Cortex of kidney (tissue), 1 donor: Measurements from ENCODE around the gene MRPL24.

ENCODE experiments used
- DNase-seq: peaks from one replicate; lab custom pipeline; 2025; lab: John Stamatoyannopoulos, UW

MRPL24 gene

DNA sequence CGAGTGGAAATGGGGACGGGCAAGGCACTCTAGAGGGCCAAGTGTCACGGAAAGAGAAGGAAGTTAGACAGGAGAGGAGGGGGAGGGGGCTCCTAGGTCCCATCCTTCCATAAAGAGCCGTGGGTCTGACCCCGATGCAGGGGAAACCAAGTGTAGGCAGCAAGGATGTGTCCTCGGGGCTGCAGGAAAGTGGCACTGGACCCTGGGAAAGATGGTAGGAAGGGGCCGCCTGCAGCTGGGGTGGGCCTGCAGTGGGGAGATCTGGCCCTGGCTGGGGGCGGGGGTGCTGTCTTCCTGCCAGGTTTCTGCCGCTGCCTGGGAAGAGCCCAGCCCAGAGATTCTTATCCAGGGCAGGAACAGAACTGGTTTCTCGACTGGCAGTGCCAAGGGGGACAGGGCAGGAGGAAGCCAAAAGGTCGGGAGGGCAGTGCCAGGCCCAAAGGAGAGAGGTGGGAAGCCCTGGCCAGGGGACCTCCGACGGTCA is 48.4 kb downstream of the MRPL24 start:
- no peak for DNase-seq

DNA sequence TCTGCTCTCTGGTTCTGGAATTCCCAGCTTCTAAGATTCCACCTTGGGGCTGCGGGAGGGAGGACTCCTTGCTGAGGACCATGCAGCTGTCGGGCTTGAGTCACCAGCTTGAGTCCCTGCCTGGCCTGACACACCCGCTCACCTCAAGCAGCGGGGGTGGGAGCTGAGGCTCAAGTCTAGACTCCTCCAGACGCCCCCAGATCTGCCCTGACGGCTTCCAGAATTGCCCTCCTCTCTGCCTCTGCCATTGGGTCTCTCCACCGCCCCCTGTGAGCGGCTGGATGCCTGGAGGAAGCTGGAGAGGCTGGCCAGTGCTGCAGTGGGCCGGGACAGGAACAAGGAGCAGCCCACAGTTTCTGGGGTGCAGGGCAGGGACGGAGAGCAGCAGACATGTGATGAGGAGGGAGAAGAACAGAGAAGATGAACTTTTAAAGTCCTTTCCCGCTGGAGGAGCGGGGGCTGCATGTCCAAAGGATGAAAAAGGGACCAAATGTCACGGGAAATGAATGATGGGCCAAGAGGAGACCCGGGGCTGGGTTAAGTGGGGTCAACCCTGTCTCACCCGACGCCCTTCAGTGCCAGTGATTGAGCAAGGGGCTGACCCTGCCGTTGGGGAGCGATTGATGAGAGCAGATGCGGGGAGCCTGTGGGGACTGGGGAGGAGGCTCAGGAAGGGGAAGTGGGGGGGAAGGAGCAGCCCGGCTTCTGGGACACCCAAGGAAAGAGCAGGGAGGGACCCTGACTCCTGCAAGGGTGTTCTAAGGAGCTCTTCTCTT is 49.0 kb downstream of the MRPL24 start:
- no peak for DNase-seq

DNA sequence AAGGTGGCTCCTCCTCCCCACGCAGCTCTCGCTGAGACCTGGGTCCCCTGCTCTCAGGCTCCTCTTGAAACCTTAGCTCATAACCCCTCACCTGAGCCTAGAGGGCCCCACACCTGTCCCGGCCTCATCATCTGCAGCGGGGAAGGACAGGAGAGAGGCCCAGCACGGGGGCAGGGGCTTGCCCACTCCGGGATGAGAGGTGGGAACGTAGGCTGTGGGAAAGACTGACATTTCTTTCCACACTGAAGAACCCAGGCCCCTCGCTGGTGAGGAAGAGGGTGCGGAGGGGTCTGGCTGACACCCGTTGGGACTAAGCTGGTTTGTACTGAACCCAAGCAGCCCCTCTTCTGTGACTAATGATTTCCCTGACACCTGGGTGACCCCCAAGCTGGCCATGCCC is 49.7 kb downstream of the MRPL24 start:
- no peak for DNase-seq

DNA sequence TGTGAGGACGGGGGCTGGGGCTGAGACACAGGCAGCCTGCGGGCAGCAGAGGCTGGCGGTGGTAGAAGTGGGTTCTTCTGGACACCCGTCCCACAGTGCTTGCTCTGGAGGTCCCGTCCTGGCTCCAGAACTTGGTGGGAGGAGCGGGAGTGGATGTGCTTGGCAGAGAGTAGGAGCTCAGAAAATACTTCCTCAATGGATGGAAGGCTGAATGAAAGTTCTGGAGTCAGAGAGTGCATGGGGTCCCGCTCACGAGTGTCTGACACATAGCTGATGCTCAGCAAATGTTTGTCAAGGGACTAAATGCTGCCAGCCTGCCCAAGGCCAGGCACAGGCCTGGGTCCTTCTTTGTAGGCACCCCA is 50.2 kb downstream of the MRPL24 start:
- no peak for DNase-seq

DNA sequence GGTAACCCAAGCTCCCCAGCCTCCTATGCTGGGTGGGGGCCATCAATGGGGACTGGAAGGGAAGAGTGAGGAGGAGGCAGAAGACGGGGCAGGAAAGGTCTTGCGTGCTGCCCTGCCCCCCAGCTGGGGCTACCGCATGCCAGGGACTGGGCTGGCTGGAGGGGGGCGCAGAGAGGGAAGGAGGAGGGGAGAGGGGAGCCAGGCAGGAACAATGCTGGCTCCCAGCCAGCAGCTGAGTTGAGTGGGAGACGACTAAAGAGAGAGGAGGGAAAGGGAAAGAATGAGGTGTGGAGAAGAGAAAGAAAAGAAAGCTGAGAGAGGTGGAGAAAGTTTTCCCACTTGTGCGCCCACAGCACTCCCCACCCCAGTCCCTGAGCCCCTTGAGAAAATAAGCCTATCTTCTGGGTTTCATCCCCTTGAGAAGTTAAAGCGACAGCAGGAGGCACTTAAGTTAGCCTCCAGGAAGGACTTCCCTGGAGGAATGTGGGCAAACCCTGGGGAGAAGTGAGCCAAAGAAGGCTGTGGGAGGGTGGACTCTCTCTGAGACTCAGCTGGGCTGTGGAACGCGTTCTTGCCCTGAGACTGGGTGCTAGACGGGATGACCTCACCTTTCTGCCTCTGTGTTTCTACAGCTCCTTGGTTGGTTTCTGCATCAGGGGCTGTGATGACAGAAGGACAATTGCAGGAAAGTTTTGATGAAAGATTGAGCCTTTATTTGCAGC is 50.8 kb downstream of the MRPL24 start:
- no peak for DNase-seq

DNA sequence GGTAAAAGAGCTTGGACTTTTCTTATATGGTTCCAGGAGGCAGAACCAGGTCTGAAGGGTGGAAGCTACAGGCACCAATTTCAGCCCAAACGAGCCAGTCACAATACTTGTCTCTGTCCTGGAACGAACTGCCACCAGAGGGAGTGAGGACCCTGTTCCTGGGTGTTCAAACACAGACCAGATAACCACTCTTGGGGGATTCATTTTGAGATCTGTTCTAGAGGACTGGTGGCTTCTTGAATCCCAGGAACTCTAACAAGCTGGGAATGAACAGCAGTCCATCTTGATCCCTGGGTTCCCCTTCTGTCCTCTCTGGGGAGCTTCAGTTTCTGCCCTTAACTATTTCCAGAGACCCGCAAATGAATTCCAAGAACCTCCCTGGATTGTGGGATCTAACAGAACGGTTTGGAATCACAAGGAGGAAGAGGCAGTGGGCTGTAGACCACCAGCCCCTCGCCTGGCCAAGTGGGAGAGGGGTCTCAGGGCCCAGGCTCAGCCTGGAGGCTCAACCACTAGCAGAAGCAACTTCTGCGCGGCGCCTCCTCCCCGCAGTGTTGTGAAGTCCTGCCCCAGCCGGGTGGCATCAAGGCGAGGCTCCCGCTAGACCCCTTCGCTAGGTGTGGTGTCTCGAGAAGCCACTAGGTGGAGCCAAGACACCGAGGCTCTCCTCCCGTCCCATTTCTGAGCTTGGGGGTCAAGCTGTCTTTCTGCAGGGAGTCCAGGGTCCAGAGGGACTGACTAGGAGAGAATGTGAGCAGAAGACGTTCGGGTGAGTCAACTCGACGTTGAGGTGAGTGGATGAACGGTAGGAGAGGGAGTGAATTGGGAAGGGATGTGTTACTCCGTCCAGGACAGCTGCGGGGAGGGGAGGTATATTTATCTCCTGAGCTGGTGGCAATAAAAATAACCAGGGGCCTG is 51.6 kb downstream of the MRPL24 start:
- no peak for DNase-seq
